Germinal center (tissue), 1 donor: ENCODE measurements around the gene FRMD6.
"Not testable (repeated sequence)": the region's sequence is repeated elsewhere in the genome, so short reads cannot be mapped to it uniquely, and the experiment has no call there.

Experiments used
- DNase-seq: peaks from one replicate; pipeline ENCODE4 v3.0.0; 2012; ENCODE audit warnings: mixed read lengths, low spot score

FRMD6 gene

DNA sequence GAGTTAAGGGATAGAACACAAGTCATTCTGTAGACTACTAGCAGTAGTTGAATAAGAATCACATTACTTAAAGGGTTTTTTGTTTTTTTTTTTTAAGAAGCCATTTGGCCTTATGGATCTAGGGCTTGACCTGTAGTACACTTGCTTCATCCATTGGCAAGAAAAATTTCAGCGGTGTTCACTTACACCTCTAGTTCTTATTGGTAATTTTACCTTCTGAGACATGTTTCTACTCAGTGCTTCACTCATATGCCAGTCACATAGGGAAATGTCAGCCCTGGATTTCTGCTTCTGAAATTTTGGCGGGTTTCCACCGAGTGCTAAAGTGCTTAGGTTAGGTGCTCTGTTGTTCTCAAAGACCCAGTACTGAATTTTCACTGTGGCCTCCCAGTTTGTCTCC is 72.9 kb downstream of the FRMD6 start:
- DNase-seq, result no peak

DNA sequence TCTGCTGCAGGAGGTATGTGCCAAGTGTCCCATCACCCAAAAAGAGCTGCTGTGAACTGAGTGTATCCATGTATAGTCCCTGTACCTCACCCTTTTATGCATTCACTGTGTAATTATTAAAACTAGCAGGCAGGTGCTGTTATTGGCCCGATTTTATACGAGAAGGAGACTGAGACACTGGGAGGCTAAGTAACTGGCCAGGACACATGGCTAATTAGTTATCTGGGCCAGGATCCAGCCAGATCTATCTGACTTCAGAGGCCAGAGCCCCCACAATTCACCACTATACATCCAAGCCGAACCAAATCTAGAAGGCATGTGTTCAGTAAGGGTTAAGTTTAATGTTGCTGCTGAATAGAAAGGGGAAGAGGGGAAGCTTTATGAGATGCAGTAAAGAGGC is 73.4 kb downstream of the FRMD6 start:
- DNase-seq, result no peak

DNA sequence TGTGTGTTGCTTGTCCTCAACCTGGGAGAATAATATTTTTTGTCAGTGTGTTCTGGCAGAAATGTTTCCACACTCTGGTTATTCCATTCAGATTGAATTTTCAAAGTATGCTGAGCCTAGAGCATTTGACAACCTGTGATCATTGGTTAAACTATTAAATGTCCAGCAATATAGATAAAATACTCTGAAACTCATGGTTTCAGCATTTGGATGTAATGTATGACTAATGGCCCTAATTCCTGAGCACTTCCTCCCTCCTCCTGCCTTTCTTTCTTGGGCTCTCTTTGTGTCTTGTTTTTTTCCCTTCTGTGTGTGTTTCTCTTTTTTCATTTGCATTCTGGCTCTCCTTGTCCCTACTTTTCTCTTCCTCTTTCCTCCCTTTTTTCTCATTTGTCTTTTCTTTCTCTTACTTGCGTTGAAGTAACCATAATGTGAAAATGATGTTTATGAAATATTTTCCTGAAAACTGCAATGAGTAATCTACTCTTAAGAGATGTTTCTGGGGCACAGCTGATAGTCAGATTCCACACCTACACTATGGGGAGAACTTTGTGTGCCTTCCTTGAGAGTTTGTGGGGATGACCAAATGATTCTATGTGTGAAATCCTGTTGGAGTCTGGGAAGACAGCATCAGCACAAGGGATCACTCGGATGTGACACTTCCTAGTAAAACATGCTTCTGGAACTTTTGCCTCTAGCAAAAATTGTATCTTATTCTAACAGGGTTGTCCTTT is 74.6 kb downstream of the FRMD6 start:
- DNase-seq, result no peak

DNA sequence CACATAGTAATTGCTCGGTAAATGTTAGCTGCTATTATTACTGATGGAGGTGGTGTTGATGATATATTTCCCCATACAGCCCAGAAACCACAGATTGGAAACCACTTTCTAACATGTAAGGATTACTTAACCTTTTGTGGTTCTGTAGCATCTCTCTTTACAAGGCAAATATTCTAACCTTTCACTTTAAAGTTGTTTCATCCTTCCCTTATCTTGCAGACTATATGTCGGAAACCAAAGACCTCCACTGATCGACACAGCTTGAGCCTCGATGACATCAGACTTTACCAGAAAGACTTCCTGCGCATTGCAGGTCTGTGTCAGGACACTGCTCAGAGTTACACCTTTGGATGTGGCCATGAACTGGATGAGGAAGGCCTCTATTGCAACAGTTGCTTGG is 75.8 kb downstream of the FRMD6 start:
- no peak for DNase-seq

DNA sequence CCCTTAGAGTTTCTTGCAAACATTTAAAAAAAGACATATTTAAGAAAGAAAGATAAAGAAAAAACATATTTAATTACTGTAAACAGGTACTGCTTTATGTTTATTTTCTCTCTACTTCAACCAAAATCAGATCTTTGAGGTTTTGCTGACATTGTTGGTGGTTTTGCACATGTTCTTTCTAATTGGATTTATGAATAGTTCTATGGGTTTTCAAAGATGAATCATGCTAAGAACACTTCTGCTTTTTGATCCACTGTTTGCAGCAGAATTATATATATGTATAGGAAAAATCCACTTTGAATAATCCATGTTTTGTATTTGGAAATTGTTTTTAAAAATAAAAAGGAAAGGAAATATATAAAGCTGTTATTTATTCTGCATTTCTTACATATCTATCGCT is 78.4 kb downstream of the FRMD6 start:
- DNase-seq, result no peak

DNA sequence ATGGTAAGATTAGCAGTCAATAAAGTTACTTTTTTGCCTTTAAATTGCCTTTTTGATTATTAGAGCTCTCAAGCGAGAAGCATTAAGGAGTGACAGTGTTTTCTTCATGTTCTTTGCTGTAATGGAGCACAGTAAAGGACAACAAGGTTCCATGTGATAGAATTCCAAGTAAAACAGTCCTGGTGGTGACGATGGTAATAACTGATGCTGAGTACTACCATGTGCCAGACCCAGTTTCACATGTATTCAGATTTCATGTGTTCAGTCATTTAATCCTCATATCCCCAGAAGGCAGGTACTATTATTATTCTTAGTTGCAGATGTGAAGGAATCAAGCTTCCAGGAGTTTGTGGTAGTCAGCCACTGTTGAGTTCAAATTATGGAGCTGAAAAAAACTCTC is 79.0 kb downstream of the FRMD6 start:
- DNase-seq, result no peak

DNA sequence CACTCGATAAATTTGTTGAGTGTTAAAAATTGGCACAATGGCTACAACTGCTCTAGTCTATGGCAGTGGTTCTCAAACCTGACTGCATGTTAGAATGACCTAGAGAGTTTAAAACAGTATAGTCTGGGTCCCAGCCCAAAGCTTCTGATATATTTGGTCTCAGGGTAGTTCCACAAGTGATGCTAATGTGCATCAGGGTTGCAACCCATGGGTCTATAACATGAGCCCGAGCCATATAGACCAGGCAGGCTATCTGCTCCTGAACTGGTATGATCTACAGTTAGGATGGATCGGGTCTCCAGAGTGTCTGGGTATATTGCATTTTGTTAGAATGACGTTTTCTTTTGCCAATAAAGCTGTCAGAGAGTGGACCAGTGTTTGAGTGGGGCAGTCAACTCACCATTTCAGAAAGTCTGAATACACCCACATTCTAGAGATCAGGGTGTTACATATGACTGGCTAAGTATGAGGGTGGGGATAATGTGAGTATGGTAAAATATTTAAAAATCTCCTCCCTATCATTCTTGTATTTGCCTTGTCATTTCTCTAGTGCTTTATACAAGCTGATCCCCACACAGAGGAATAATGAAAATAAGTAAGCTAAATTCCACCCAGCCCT is 80.9 kb downstream of the FRMD6 start:
- no peak for DNase-seq

DNA sequence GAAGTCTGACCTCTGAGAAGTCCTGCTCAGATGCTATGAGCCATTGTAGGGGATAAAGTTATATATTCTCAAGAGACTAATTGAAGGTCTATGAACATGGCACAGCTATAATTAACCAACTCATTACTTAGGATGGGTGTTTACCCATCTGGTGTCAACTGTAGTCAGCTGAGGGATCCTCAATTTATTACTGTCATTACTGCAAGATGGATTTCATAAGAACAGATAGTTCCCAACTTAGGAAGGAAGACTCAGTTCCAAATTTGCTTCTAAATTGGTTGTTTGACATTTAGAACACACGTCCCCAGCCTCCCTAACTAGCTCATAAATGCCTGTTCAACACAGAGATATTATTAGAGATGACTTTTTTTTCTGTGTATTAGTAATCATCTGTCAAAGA is 81.4 kb downstream of the FRMD6 start:
- no peak for DNase-seq

DNA sequence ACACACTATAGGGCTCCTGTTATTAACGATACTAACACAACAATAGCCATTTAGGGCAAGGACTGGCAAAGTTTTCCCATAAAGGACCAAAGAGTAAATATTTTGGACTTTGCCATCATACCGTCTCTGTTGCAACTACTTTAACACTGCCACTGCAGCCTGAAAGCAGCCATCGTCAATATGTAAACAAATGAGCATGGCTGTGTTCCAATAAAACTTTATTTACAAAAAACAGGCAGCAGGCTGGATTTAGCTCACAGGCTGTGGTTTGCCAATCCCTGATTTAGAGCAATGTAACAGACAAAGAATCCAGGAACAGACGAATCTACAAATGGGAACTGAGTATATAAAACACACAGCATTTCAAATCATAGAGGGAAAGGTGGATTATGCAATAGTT is 84.1 kb downstream of the FRMD6 start:
- DNase-seq, result no peak

DNA sequence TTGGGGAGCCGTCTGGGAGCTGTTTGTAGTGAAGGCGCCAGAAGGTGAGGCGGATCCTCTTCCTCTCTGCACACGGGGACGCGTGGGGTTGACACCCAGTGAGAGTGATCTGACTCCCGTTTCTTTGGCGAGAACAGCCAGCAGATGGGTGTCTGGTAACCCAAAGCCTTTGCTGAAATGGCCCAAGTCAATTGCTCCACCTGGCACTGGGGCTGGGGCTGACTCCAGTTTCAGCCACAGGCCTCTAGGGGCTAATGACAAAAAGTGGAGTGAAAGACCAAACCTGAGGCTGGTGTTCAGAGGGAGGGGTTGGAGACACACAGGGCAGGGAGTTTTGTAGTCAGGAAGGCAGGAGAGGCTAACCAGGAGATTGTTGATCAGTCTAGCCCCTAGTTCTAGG is 87.0 kb downstream of the FRMD6 start:
- DNase-seq, result peak; percentile 6

DNA sequence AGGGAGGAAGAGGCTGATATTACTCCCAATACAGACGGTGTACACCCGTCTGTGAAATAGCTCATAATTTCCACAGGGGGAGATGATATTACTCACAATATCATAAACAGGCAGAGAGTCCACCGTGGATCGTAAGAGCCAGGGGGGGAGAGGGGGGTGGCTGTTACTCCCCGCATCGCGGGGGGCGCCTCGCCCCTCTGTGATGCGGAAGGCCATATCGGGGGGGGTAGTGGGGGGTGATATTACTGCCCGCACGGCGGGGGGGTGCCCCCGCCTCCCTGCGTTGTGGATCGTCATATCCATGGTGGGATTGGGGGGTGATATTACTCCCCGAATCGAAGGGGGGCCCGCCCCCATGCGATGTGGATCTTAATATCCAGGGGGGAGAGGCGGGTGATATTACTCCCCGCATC is 91.9 kb downstream of the FRMD6 start:
- DNase-seq, result no peak

DNA sequence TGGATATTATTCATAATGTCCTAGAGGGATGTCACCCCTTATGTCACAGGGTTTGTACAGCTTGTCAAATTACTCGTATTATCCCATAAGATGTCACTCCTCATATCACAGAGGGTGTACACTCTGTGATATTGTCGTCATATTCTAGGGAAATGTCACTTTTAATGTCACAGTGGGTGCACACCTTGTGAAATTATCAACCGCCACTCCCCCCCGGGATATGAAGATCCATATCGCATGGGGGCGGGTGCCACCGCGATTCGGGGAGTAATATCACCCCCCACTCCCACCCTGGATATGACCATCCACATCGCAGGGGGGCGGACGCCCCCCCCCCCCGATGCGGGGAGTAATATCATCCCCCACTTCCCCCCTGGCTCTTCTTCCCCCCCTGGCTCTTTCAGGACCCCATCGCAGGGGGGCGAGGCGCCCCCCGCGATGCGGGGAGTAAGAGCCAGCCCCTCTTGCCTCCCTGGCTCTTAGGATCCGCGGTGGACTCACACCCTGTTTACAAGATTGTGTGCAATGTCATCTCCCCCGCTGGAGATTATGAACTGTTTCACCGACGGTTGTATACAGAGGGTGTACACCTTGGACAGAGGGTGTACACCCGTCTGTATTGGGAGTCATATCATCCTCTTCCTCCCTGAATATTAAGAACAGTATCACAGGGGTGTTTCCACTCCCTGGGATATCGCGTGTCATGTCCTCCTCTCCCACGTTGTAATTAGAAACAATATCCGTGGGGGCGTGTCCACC is 92.8 kb downstream of the FRMD6 start:
- no peak for DNase-seq

DNA sequence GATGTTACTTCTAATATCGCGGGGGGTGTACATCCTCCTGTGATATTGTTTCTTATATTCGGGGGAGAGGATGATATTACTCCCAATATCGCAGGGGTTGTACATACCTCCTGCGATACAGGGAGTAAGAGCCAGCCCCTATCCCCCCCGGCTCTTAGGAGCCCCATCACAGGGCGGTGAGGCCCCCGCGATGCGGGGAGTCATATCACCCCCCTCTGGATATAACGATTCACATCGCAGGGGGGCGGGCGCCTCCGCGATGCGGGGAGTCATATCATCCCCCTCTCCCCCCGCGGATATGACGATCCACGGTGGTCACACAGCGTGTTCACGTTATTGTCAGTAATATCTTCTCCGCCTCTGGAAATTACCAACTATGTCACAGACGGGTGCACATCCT is 95.1 kb downstream of the FRMD6 start:
- DNase-seq, result not testable (repeated sequence)

DNA sequence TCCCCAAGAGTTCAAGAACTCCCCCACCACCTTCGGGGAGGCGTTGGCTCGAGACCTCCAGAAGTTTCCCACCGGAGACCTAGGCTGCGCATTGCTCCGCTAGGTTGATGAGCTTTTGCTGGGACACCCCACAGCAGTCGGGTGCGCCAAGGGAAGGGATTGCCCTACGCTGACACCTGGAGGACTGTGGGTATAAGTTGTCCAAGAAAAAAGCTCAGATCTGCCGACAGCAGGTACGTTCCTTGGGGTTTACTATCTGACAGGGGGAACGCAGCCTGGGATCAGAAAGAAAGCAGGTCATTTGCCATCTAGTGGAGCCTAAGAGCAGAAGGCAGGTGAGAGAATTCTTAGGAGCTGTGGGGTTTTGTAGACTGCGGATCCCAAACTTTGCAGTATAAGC is 98.8 kb downstream of the FRMD6 start:
- DNase-seq, result no peak

DNA sequence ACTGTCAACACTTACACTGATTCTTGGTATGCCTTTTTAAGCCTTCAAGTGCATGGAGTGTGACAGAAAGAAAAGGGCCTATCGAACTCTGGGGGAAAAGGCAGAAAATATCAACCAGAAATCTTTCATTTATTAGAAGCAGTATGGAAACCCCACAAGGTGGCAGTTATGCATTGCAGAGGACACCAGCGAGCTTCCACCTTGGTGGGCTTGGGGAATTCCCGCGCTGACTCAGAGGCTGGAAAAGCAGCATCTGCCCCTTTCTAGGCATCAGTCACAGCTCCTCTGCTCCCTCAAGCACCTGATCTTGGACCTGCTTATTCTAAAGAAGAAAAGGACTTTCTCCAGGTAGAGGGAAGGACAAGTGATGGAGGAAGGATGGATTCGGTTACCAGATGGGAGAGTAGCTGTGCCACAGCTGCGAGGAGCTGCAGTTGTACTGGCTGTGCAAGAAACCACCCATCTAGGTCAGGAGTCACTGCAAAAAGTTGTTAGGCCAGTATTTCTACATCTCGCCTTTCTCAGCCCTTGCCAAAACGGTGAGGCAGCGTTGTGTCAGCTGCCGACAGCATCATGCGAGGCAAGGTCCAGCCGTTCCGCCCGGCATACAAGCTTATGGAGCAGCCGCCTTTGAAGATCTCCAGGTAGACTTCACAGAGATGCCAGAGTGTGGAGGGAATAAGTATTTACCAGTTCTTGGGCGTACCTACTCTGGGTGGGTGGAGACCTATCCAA is 100.1 kb downstream of the FRMD6 start:
- DNase-seq, result not testable (repeated sequence)

DNA sequence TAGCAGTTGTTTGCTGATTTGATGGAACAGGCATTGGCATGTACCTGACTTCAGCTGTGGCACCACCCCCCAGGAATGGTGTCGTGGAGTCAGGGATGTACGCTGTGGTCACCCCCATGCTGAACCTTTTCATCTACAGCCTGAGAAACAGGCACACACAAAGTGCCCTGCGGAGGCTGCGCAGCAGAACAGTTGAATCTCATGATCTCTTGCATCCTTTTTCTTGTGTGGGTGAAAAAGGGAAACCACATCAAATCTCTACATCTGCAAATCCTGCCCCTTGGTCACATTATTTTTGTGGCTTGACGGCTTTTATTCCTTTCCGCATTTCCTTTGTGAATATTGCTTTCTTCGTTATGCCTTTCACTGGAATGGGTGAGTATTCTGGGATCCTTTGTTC is 106.0 kb downstream of the FRMD6 start:
- not testable (repeated sequence) for DNase-seq

DNA sequence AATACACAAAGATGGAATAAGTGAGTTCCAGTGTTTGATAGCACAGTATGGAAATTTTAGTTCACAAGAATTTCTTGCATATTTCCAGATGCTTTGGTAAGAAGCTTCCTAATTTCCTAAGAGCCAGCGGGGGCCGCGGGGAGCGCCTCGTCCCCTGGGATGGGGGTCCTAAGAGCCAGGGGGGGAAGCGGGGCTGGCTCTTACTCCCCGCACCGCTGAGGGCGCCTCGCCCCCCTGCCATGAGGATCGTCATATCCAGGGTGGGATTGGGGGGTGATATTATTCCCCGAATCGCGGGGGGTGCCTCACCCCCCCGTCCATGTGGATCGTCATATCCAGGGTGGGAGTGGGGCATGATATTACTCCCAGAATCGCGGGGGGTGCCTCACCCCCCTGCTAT is 108.2 kb downstream of the FRMD6 start:
- no peak for DNase-seq

DNA sequence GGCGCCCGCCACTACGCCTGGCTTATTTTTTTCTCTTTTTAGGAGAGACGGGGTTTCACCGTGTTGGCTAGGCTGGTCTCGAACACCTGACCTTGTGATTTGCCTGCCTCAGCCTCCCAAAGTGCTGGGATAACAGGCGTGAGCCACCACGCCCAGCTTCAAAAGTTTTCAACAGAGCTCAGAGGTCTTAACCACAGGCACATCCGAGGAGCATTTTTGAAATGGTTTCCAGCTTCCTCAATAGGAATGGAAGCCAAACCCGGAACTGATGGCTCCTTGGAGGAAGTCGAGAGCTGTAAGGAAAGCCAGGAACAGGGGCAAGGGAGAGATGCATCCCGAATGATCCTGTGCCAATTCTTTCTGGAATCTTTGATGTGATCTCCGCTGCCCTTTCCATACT is 114.0 kb downstream of the FRMD6 start:
- not testable (repeated sequence) for DNase-seq

DNA sequence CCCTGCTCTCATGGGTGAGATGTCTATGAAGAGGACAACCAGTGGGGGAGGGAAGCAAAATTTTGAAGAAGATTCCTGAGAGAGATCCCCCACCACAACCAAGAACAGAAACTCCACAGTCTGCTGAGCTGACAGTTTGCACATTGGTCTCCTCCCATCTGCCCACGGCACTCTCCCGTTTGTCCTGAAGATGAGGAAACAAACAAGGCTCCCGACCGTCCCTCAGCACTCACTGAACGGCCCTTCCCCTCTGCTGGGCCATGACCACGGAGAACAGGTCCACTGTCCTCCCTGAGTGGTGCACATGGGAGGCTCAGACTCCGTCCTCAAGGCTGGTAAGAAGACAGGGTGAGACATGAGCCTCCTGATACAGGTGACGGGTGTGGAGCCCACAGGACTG is 114.9 kb downstream of the FRMD6 start:
- not testable (repeated sequence) for DNase-seq

DNA sequence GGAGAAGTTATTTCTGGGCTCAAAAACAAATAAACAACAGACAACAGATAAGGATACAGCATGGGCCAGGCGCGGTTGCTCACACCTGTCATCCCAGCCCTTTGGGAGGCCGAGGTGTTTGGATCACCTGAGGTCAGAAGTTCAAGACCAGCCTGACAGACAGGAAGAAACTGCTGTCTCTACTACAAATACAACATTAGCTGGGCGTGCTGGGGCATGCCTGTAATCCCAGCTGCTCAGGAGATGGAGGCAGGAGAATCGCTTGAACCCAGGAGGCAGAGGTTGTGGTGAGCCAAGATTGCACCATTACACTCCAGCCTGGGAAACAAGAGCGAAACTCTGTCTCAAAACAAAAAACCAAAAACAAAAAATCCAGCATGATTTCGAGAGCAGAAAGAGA is 117.6 kb downstream of the FRMD6 start:
- not testable (repeated sequence) for DNase-seq

DNA sequence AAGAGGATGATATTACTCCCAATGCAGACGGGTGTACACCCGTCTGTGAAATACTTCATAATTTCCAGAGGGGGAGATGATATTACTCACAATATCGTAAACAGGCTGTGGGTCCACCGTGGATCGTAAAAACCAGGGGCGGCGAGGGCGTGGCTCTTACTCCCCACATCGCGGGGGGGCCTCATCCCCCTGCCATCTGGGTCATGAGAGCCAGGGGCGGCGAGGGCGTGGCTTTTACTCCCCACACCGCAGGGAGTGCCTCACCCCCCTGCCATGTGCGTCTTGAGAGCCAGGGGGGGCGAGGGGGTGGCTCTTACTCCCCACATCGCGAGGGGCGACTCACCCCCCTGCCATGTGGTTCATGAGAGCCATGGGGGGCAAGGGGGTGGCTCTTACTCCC is 122.5 kb downstream of the FRMD6 start:
- DNase-seq, result no peak

DNA sequence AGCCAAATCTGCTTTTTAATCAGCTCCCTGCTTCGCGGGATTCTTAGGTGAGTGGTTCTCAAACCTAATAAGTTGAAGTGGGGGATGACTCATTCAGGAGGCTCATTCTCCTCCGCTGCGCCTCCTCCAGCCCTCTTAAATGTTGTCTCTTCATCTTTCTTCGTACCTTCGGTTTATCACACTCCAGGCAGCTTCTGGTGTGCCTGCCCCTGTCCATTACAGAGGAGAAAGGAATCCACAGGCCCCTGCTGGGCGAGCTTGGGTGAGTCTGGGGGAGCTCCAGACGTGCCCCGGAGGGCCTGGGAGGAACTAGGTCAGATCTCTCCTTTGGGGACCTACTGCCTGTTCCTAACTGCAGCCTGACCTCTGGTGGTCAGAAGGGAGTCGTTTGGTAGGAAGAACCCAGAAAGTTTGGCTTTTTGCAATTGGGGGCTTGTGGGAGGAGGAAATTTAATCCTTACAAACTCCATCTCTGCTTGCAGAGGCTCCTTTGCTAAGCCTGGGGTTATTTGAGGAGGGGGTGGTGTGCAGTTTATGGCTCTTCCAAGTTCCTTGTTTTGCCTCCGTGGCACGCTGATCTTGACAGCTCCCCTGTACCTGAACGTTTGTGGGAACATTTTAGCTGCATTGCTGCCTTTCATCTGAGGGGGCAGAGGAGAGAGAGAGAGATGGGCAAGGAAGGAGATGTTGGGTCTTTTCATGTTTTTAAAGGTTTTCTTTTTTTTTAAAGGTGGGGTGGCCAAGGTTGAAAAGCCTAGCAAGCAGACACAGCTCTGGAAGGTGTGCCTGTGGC is 124.6 kb downstream of the FRMD6 start:
- DNase-seq, result peak; percentile 41
